Liver (tissue), 9 donors: ENCODE data around the gene FOXO1. TPM values are rescaled to one million over a fixed set of nuclear protein-coding genes. Genes with fewer than 3 reads are reported as not detected.

Experiments used
- DNase-seq: peaks from one replicate; pipeline ENCODE4 v3.0.0-alpha.2; 2017; ENCODE audit warnings: low spot score
- H3K27ac ChIP-seq, 2 donors: one replicate each; pipeline ENCODE4 v1.7.0; 2013; ENCODE audit warnings: inconsistent platforms in 2 of 2, low read length in 2 of 2, control low read depth in 1 of 2, low read depth in 1 of 2, mild to moderate bottlenecking in 1 of 2
- H3K27me3 ChIP-seq, 4 donors: one replicate each; pipeline versions ENCODE4 v1.6.1 to v1.7.0; 2013; ENCODE audit warnings: low read length in 3 of 4, inconsistent platforms in 1 of 4, mild to moderate bottlenecking in 1 of 4, moderate library complexity in 1 of 4; ENCODE audit not compliant: control insufficient read depth in 4 of 4, insufficient read depth in 4 of 4
- H3K36me3 ChIP-seq, 4 donors: one replicate each; pipeline versions ENCODE4 v1.6.1 to v1.7.0; 2013; ENCODE audit warnings: low read length in 3 of 4, mild to moderate bottlenecking in 3 of 4, low read depth in 1 of 4, moderate library complexity in 1 of 4; ENCODE audit not compliant: control insufficient read depth in 4 of 4, insufficient read depth in 3 of 4
- H3K4me1 ChIP-seq, 4 donors: one replicate each; pipeline versions ENCODE4 v1.6.1 to v1.7.0; 2013; ENCODE audit warnings: low read length in 3 of 4, mild to moderate bottlenecking in 3 of 4, moderate library complexity in 1 of 4; ENCODE audit not compliant: control insufficient read depth in 4 of 4, insufficient read depth in 4 of 4
- H3K4me3 ChIP-seq, 3 donors: one replicate each; pipeline versions ENCODE4 v1.6.1 to v1.7.0; 2013; ENCODE audit warnings: low read length in 3 of 3, control low read depth in 1 of 3, low read depth in 1 of 3, mild to moderate bottlenecking in 1 of 3
- H3K9ac ChIP-seq, 2 donors: one replicate each; pipeline ENCODE4 v1.7.0; 2013; ENCODE audit warnings: low read length in 2 of 2, mild to moderate bottlenecking in 2 of 2, moderate library complexity in 2 of 2, control low read depth in 1 of 2, low read depth in 1 of 2
- H3K9me3 ChIP-seq, 4 donors: one replicate each; pipeline versions ENCODE4 v1.6.1 to v1.7.0; 2013; ENCODE audit warnings: low read length in 3 of 4; ENCODE audit not compliant: control insufficient read depth in 4 of 4
- EGR1 ChIP-seq, 2 donors: IDR thresholded peaks; 2 replicates each; pipeline ENCODE4 v1.6.1; 2016 to 2018; ENCODE audit warnings: antibody characterized with exemption in 2 of 2, low read depth in 2 of 2
- FOXA1 ChIP-seq: IDR thresholded peaks from 2 replicates; pipeline ENCODE4 v1.6.1; 2016; ENCODE audit warnings: antibody characterized with exemption
- FOXA2 ChIP-seq: IDR thresholded peaks from 2 replicates; pipeline ENCODE4 v1.6.1; 2016; ENCODE audit warnings: antibody characterized with exemption
- GABPA ChIP-seq, 2 donors: IDR thresholded peaks in 1 of 2; conservative IDR thresholded peaks in 1 of 2; 2 replicates each; pipeline ENCODE4 v1.6.1; 2016; ENCODE audit warnings: antibody characterized with exemption in 2 of 2, mild to moderate bottlenecking in 1 of 2, moderate library complexity in 1 of 2
- HNF4A ChIP-seq, 2 donors: conservative IDR thresholded peaks; 2 replicates each; pipeline ENCODE4 v1.6.1; 2016; ENCODE audit warnings: antibody characterized with exemption in 2 of 2, mild to moderate bottlenecking in 2 of 2
- HNF4G ChIP-seq: IDR thresholded peaks from 2 replicates; pipeline ENCODE4 v1.6.1; 2016; ENCODE audit warnings: antibody characterized with exemption
- JUND ChIP-seq, 2 donors: IDR thresholded peaks; 2 replicates each; pipeline ENCODE4 v1.6.1; 2016; ENCODE audit warnings: antibody characterized with exemption in 2 of 2
- NR2F2 ChIP-seq: IDR thresholded peaks from 2 replicates; pipeline ENCODE4 v1.6.1; 2016; ENCODE audit warnings: antibody characterized with exemption
- RAD21 ChIP-seq, 2 donors: IDR thresholded peaks; 2 replicates each; pipeline ENCODE4 v1.6.1; 2016; ENCODE audit warnings: antibody characterized with exemption in 2 of 2, mild to moderate bottlenecking in 2 of 2
- RXRA ChIP-seq, 2 donors: IDR thresholded peaks; 2 replicates each; pipeline ENCODE4 v1.6.1; 2017 to 2018; ENCODE audit warnings: antibody characterized with exemption in 2 of 2, mild to moderate bottlenecking in 1 of 2
- SP1 ChIP-seq: IDR thresholded peaks from 2 replicates; pipeline ENCODE4 v1.6.1; 2018; ENCODE audit warnings: antibody characterized with exemption, mild to moderate bottlenecking
- TAF1 ChIP-seq: conservative IDR thresholded peaks from 2 replicates; pipeline ENCODE4 v1.6.1; 2016; ENCODE audit warnings: antibody characterized with exemption, mild to moderate bottlenecking
- YY1 ChIP-seq: IDR thresholded peaks from 2 replicates; pipeline ENCODE4 v1.6.1; 2016; ENCODE audit warnings: antibody characterized with exemption, mild to moderate bottlenecking
- WGBS: extraction: QIAGEN DNeasy Blood & Tissue Kit; methylation state at CpG from one replicate; pipeline ENCODE4 v1.1.7; 2013; 5-methylcytosine and 5-hydroxymethylcytosine counted together
- polyA plus RNA-seq, 2 donors: library from polyadenylated mRNA; stranded (reverse) in 1 of 2; unstranded in 1 of 2; fragments of 200-250 nt in 1 of 2; fragments of >200 nt in 1 of 2; fragmentation: Nextera tagmentation in 1 of 2; extraction: Ambion mirVana in 1 of 2; gene quantifications; one replicate each; pipeline versions ENCODE4 v1.2.1 to v1.2.3, GENCODE V29; 2013 to 2015
- total RNA-seq, 2 donors: library from RNA; depleted of rRNA; stranded (reverse); fragments of >200 nt; gene quantifications; one replicate each; pipeline ENCODE4 v1.2.3, GENCODE V29; 2014
- TF ChIP-seq, protein P1 (sequence below): IDR thresholded peaks from 2 replicates; pipeline ENCODE4 v1.6.1; 2016; ENCODE audit warnings: antibody characterized with exemption
- TF ChIP-seq, protein P2 (sequence below): IDR thresholded peaks from 2 replicates; pipeline ENCODE4 v1.6.1; 2016; ENCODE audit warnings: antibody characterized with exemption
- TF ChIP-seq, protein P3 (sequence below): IDR thresholded peaks from 2 replicates; pipeline ENCODE4 v1.6.1; 2016; ENCODE audit warnings: antibody characterized with exemption, mild to moderate bottlenecking
- TF ChIP-seq, protein P4 (sequence below): IDR thresholded peaks from 2 replicates; pipeline ENCODE4 v1.6.1; 2016; ENCODE audit warnings: antibody characterized with exemption
- TF ChIP-seq, protein P5 (sequence below): fragments of 150-350 bp; IDR thresholded peaks from 2 replicates; pipeline ENCODE4 v1.5.1; 2017; ENCODE audit warnings: improper control_type of control experiment, low read depth, low read length; ENCODE audit not compliant: missing input control
- donor health status: healthy.
- donor health status: healthy.
- donor health status: healthy.
- donor health status: healthy.
- donor health status: healthy.

Gene FOXO1
- total and polyA plus RNA-seq, 4 donors = 5.4 to 23.6 (median 8.6) TPM

DNA sequence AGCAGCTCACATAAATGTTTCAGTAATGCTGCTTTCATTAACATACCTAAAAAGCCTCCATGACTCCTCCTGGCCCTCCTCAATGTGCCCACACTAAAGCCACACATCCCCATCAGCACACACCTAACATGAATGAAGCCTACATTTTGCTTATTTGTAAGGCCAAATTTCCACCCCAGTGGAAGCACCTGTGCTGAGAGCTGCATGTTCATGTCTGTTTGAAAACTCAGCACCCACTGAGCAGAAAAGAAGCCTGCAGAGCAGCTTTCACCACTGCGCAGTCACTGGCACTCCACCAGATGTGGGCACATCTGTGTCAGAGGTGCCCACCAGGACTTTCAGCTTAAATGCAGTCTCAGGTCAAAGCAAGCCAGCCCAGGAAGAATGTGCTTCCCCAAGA lies 93.5 kb downstream of the FOXO1 start:
- no peak overlapping the region for H3K4me3 ChIP-seq
- no peaks in the 10 kb centered on the region for H3K9me3 ChIP-seq
- no peaks in the 10 kb centered on the region for H3K27me3 ChIP-seq
- no peak overlapping the region for H3K9ac ChIP-seq
- no peaks in the 10 kb centered on the region for H3K36me3 ChIP-seq
- DNase-seq = no peak
- no peak for TF ChIP-seq FOXA2
- TF ChIP-seq HNF4G = no peak
- no peak for TF ChIP-seq YY1
- TF ChIP-seq NR2F2 = no peak
- no peak for TF ChIP-seq SP1
- TF ChIP-seq, protein P1, sequence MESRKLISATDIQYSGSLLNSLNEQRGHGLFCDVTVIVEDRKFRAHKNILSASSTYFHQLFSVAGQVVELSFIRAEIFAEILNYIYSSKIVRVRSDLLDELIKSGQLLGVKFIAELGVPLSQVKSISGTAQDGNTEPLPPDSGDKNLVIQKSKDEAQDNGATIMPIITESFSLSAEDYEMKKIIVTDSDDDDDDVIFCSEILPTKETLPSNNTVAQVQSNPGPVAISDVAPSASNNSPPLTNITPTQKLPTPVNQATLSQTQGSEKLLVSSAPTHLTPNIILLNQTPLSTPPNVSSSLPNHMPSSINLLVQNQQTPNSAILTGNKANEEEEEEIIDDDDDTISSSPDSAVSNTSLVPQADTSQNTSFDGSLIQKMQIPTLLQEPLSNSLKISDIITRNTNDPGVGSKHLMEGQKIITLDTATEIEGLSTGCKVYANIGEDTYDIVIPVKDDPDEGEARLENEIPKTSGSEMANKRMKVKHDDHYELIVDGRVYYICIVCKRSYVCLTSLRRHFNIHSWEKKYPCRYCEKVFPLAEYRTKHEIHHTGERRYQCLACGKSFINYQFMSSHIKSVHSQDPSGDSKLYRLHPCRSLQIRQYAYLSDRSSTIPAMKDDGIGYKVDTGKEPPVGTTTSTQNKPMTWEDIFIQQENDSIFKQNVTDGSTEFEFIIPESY = no peak
- TF ChIP-seq, protein P2, sequence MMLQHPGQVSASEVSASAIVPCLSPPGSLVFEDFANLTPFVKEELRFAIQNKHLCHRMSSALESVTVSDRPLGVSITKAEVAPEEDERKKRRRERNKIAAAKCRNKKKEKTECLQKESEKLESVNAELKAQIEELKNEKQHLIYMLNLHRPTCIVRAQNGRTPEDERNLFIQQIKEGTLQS = no peak
- no peak for TF ChIP-seq RAD21 (IDR thresholded peaks at IDR 0.05)
- TF ChIP-seq FOXA1 = no peak
- no peak for TF ChIP-seq GABPA (IDR thresholded peaks at IDR 0.05 in 1 of 2, conservative IDR thresholded peaks at IDR 0.05 in 1 of 2)
- TF ChIP-seq, protein P3, sequence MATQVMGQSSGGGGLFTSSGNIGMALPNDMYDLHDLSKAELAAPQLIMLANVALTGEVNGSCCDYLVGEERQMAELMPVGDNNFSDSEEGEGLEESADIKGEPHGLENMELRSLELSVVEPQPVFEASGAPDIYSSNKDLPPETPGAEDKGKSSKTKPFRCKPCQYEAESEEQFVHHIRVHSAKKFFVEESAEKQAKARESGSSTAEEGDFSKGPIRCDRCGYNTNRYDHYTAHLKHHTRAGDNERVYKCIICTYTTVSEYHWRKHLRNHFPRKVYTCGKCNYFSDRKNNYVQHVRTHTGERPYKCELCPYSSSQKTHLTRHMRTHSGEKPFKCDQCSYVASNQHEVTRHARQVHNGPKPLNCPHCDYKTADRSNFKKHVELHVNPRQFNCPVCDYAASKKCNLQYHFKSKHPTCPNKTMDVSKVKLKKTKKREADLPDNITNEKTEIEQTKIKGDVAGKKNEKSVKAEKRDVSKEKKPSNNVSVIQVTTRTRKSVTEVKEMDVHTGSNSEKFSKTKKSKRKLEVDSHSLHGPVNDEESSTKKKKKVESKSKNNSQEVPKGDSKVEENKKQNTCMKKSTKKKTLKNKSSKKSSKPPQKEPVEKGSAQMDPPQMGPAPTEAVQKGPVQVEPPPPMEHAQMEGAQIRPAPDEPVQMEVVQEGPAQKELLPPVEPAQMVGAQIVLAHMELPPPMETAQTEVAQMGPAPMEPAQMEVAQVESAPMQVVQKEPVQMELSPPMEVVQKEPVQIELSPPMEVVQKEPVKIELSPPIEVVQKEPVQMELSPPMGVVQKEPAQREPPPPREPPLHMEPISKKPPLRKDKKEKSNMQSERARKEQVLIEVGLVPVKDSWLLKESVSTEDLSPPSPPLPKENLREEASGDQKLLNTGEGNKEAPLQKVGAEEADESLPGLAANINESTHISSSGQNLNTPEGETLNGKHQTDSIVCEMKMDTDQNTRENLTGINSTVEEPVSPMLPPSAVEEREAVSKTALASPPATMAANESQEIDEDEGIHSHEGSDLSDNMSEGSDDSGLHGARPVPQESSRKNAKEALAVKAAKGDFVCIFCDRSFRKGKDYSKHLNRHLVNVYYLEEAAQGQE = no peak
- no peak for TF ChIP-seq JUND (IDR thresholded peaks at IDR 0.05)
- TF ChIP-seq, protein P4, sequence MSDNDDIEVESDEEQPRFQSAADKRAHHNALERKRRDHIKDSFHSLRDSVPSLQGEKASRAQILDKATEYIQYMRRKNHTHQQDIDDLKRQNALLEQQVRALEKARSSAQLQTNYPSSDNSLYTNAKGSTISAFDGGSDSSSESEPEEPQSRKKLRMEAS = no peak
- TF ChIP-seq, protein P5, sequence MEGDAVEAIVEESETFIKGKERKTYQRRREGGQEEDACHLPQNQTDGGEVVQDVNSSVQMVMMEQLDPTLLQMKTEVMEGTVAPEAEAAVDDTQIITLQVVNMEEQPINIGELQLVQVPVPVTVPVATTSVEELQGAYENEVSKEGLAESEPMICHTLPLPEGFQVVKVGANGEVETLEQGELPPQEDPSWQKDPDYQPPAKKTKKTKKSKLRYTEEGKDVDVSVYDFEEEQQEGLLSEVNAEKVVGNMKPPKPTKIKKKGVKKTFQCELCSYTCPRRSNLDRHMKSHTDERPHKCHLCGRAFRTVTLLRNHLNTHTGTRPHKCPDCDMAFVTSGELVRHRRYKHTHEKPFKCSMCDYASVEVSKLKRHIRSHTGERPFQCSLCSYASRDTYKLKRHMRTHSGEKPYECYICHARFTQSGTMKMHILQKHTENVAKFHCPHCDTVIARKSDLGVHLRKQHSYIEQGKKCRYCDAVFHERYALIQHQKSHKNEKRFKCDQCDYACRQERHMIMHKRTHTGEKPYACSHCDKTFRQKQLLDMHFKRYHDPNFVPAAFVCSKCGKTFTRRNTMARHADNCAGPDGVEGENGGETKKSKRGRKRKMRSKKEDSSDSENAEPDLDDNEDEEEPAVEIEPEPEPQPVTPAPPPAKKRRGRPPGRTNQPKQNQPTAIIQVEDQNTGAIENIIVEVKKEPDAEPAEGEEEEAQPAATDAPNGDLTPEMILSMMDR = no peak
- peaks cover 10 to 22% (median 17%) of the 10 kb centered on the region in 4 donors for H3K4me1 ChIP-seq
- 95% methylated on average over 1 of the region's 1 CpG for WGBS
- H3K27ac ChIP-seq = no peak overlapping the region

DNA sequence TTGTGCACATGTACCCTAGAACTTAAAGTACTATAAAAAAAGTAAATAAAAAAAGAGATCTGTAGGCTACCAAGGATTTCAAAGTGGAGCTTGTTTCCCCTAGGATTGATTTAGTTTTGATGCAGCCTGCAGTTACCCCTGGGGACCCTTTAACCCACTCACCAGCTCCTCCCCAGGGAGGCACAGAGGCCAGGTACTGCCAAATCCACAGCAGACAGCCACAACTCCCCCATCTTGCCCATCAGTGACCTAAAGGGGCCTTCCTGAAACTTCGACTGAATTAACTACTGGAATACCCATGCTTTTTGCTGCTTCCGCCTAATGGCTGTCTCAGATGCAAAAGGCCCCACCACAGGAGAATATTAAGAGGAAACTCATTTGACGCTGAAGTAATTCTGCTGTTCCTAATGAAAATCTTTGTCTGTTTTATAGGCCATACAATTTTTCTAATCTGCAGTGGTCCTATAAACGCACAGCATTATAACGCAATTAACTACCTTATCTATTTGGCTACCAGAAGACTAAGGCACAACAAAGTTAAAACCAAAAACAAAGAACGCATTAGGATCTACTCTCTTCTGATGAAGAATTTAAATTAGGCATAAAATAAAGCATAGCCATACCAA lies 95.0 kb downstream of the FOXO1 start:
- no peak overlapping the region for H3K27ac ChIP-seq
- 94% methylated on average over 6 of the region's 6 CpGs for WGBS
- no peak for DNase-seq
- H3K27me3 ChIP-seq = no peaks in the 10 kb centered on the region
- no peak overlapping the region for H3K4me3 ChIP-seq
- H3K4me1 ChIP-seq = peaks cover 10 to 23% (median 17%) of the 10 kb centered on the region in 4 donors
- H3K36me3 ChIP-seq = no peaks in the 10 kb centered on the region
- H3K9ac ChIP-seq = no peak overlapping the region
- H3K9me3 ChIP-seq = no peaks in the 10 kb centered on the region
- TF ChIP-seq, protein P2 = no peak
- TF ChIP-seq, protein P1 = no peak
- TF ChIP-seq TAF1 (no peak), RAD21 (IDR thresholded peaks at IDR 0.05) (no peak), FOXA2 (no peak), HNF4G (no peak), JUND (IDR thresholded peaks at IDR 0.05) (no peak), EGR1 (IDR thresholded peaks at IDR 0.05; ENCODE audit: low read depth in 2 of 2) (no peak), SP1 (no peak), HNF4A (conservative IDR thresholded peaks at IDR 0.05) (no peak), NR2F2 (no peak), YY1 (no peak), RXRA (IDR thresholded peaks at IDR 0.05) (no peak)
- TF ChIP-seq, protein P5 = no peak
- TF ChIP-seq, protein P4 = no peak
